GM18909 (cell line): Measurements from ENCODE around the gene MED9.

ENCODE experiments used
- ATAC-seq: cut with Tn5 transposase; IDR thresholded peaks from one replicate; pipeline ENCODE4 v1.9.1; 2021; ENCODE audit warnings: mild to moderate bottlenecking; ENCODE audit not compliant: unreplicated experiment, poor library complexity

The MED9 gene

GRCh38 chr17:17512866-17513265 is 36.1 kb downstream of the MED9 start:
- ATAC-seq, result no peak

DNA sequence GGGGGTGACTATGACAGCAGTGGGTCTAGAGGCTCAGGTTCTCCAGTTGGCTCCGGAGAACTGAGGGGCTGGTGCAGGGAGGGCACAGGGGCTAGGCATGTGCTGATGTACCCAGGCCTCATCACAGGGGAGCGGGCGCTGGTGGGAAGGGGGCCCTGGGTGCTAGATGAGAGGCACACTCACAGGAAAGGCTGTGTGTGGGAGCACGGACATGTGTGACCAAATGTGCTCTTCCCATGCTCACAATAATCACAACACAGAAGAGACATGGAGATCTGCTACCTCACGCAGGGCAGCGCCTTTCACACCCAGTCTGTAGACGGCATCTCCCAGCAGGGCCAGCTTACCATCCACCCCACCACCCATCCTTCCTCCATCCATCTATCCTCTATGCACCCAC is 36.8 kb downstream of the MED9 start:
- ATAC-seq, result no peak

GRCh38 chr17:17514361-17514992 is 37.7 kb downstream of the MED9 start:
- no peak for ATAC-seq

DNA sequence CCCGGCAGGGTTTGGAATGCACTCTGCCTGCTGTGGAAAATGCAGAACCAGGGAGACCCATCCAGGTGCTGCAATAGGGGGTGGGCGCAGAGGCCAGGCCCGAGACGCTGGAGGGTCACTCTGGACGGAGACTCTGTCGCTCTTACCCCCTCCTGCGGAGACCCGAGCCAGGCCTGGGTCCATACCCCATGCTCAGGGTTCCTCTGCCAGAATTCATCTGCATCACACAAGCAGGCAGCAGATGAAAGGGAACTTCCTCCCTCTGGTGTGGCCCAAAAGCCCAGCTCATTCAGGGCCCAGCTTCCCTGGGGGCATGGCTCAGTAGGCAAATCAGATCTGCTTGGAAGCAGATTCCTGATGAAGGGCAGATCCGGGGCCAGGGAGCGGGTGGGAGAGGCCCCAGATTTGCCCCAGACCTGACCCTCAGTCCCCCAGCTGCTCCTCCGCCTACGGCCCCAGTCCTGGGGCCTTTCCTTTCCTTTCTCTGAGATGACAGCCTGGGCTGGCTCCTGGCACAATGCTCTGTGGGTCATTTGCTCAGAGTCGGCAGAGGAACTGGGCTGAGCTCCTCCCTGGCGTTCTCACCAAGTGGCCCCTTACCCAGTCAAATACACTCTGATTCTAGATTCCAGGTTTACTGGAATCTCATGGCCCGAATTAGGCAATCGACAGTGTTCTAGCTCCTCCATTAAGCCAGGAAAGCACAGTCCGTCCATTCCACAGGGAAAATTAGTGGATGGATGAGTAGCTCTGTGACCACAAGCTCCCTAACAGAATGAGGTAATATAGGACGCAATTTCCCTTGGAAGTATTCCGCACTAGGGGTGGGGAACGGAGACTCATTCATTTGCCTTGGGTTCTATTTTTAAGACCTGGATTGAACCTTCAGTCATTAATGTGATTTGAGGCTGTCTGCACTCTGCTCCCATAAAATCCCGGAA is 38.5 kb downstream of the MED9 start:
- no peak for ATAC-seq

DNA sequence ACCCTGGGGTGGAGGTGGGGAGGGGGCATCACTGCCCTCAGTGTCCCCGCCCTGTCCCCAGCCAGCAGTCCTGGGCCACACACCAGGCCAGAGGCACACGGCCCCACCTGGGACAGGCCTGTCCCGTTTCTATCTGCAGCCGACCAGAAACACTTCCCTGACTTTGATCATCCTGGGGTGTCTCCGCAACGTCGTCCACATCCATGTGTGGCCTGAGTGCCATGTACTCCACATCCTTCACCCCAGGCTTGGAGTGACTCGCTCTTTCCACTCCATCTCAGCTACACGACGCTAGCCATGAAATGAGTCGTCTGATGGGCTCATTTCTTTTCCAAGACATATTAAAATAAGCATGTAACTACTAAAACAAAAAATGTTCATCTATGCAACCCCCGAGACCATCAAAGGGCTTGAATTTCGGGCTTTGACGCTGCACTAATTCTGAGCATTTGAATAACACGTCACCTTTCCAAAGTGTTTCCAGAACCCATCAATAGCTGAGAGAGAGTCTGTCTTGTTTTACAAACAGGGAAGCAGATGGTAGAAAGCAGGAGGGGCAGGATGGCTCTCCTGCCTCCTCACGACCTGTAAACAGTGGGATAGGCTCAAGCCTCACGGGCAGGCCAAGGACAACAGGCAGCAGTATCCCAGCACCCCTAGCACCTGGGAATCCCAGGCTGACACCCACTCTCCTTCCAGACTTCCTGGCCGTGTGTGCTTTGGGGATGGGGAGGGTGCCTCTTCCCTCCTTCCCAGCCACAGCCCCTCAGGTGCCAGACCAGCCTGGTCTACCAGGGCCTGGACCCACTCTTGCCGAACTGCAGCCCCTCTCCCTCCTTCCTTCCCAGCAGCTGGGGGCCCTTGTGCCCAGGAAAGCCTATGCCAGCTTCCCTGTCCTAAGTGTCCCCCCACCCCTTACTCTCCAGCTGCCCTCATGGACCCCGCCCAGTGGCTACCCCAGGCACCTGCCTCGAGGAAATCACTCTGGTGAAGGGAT is 39.4 kb downstream of the MED9 start:
- no peak for ATAC-seq

- ATAC-seq, result no peak
Measured at GRCh38 chr17:17516941-17517720, 40.3 kb downstream of the MED9 start.

GRCh38 chr17:17518014-17518413 is 41.2 kb downstream of the MED9 start:
- no peak for ATAC-seq

GRCh38 chr17:17518951-17519350 is 42.2 kb downstream of the MED9 start:
- no peak for ATAC-seq

DNA sequence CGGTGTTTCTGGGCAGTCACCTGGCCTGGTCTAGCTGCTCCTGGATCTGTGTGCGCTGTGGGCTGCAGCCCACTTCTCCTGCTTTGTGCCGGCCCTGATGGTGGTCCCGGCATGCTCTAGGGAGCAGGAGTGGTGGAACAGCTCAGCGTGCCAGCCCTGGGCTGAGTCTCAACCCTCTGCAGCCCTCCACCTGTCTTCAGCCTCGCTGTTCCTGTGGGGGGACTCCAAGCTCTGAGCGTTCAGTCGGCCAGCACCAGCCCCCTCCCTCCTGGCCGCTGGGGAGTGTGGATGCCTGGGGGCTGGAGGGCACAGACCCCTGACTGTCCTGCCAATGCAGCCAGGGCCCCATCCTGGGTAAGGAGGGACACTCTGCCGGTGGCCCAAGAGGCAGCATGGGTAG is 43.1 kb downstream of the MED9 start:
- no peak for ATAC-seq

DNA sequence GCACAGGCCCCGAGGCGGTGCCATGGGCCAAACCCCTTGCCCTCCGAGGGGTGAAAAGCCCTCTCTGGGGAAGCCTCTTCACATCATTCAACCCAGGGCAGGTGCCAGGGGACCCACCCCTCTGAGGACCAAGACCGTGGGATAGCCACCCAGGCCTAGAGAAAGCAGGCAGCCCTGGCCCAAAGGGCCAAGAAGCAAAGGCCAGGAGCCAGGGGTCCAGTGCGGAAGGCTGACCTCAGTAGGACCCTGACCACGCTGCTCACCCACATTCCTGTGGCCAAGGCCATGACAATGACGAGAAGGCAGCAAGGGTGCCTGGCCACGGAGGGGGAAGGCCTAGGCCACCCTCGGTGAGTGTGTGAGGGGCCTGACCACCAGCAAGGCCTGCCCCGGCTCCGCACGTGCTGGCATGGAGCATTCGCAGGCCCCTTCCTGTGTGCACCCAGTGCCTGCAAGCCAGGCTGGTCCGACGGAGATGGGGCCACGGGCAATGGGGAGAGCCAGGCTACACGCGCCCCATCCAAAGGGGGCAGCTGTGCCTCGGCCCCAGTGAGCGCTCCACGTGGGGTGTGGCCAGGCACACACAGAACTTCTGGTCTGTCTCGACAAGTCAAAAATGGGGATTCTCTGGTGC is 43.9 kb downstream of the MED9 start:
- no peak for ATAC-seq

DNA sequence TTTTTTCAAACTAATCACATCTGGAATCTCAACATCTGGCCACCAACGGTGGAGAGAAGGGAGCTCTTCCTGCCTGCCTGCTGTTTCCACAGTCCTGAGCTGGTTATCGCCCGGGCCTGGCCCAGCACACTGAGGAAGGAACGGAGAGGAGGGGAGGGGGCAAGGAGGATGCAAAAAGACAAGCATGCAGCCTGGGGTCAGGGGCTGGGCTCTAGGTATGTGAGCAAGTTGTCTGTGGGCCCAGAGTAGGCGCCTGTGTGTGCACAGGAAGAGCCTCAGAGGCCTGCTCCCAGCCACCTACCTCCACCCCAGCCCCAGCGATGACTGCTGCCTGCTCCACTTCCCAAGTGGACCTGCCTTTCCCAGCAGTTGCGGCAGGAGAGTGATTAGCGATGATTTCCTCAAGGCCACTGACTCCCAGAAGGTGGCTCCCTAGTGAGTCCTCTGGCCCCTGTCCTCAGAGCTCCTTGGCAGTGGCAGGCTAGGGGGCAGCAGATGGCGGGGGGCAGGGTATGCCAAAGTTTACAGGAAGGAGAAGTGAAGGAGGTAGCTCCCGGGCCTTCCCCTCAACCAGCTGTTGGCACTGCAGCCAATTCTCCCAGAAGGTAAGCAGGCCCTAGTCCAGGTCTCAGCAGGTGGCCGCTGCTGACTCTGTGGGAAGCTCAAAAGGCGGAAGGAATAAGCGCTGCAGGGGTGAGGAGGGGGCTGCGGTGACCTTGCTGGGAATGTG is 46.4 kb downstream of the MED9 start:
- ATAC-seq, result no peak

GRCh38 chr17:17523731-17524490 is 47.1 kb downstream of the MED9 start:
- ATAC-seq, result no peak

- ATAC-seq, result no peak
Measured at GRCh38 chr17:17525311-17525710, 48.5 kb downstream of the MED9 start.

GRCh38 chr17:17525956-17526355 is 49.2 kb downstream of the MED9 start:
- no peak for ATAC-seq

GRCh38 chr17:17526369-17526768 is 49.6 kb downstream of the MED9 start:
- no peak for ATAC-seq

GRCh38 chr17:17527534-17527933 is 50.7 kb downstream of the MED9 start:
- ATAC-seq, result no peak

DNA sequence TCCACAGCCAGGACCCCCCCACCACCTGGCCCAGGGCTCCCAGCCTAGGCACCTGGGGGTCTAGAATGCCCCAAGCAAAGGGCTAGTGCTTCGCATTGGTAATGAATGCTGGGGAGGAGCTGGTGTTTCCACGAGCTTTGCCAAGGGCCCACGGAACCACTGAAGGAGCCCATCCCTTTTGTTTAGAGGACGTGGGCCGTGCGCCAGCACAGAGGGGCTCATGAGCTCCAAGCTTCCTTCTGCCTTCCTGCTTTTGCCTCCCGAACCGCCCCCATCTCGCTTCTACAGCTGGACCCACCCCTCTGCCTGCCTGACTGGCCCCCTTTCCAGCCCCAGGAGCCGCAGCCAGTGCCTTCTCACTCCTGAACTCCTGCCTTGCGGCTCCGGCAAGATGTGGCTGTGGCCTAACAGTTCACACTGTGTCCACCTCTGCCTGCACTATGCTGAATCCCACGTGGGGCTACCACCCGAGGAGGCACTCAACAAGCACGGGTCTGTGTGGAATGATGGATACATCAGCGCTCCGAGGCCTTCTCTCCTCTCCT is 51.2 kb downstream of the MED9 start:
- no peak for ATAC-seq
